VCaP (cell line): ENCODE data around the gene CAMSAP1.

Source experiments
- H3K27ac ChIP-seq: fragments of 450-650 bp; 2 replicates; pipeline ENCODE4 v1.5.1; 2017
- CTCF ChIP-seq: fragments of 450-650 bp; conservative IDR thresholded peaks from 2 replicates; pipeline ENCODE4 v1.5.1; 2017; ENCODE audit warnings: mild to moderate bottlenecking, moderate library complexity

Gene CAMSAP1

GRCh38 chr9:135797507-135798262 is 109.7 kb downstream of the CAMSAP1 start:
- TF ChIP-seq CTCF: peak; percentile 74
- H3K27ac ChIP-seq: no peak overlapping the region

GRCh38 chr9:135796784-135797485 is 110.4 kb downstream of the CAMSAP1 start:
- H3K27ac ChIP-seq: no peak overlapping the region
- TF ChIP-seq CTCF: no peak

DNA sequence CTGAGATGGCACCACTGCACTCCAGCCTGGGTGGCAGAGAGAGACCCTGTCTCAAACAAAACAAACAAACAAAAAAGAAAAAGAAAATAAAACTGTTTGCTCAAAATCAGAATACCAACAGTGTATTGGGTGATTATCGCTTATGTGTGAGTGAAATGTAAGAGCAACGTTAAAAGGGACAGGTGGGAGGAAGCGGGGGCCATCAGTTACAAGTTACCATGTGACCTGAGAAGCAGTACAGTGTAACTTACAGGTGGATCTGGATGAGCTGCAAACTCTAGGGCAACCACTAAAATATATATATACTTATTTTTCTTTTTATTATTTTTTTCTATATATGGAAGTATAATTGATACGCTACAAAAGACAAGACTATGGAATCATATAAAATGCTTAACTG is 112.0 kb downstream of the CAMSAP1 start:
- no peak overlapping the region for H3K27ac ChIP-seq
- TF ChIP-seq CTCF: no peak

DNA sequence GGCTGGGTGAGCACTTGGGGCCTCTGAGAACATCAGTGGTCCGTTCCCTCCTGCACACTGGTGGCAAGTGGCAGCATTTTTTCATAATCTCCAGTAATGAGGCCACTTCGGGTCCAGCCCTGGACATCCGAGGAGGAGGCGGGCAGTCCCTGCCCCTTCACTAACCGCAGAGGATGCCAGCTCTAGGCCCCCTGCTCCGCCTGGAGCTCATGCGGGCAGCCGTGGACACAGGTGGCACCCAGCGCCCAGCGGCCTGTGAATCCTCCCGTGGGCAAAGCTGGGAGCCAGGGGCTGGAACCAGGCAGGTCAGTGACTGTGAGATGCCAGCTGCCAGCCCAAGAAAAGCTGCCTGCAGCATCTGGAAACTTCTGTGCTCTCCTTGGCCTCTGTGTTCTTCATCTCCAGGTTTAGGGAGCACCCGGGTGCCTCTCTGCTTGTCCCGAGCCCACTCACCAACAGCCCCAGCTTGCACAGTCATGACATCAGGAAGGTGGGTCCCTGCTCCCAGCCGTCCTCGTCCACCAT is 112.9 kb downstream of the CAMSAP1 start:
- H3K27ac ChIP-seq: no peak overlapping the region
- TF ChIP-seq CTCF: no peak

GRCh38 chr9:135794057-135794335 is 113.3 kb downstream of the CAMSAP1 start:
- TF ChIP-seq CTCF: no peak

GRCh38 chr9:135793221-135794056 is 113.9 kb downstream of the CAMSAP1 start:
- TF ChIP-seq CTCF: no peak
- H3K27ac ChIP-seq: no peak overlapping the region

More at GRCh38 chr9:135794057-135794335, 113.3 kb downstream of the CAMSAP1 start:
- H3K27ac ChIP-seq: no peak overlapping the region
